ENCODE data around the gene TIMM8B.

DNA sequence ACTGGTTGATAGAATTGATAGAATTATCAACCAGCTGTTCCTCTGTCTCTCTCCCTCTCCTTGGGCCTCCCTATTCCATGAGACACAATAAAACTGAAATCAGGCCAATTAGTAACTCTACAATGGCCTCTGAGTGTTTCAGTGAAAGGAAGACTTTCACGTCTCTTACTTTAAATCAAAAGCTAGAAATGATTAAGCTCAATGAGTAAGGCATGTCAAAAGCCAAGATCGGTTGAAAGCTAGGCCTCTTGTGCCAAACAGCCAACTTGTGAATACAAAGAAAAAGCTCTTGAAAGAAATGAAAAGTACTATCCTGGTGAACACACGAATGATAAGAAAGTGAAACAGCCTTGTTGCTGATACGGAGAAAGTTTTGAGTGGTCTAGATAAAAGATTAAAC, 29.4 kb downstream of the TIMM8B start:
- TF ChIP-seq, protein P1, sequence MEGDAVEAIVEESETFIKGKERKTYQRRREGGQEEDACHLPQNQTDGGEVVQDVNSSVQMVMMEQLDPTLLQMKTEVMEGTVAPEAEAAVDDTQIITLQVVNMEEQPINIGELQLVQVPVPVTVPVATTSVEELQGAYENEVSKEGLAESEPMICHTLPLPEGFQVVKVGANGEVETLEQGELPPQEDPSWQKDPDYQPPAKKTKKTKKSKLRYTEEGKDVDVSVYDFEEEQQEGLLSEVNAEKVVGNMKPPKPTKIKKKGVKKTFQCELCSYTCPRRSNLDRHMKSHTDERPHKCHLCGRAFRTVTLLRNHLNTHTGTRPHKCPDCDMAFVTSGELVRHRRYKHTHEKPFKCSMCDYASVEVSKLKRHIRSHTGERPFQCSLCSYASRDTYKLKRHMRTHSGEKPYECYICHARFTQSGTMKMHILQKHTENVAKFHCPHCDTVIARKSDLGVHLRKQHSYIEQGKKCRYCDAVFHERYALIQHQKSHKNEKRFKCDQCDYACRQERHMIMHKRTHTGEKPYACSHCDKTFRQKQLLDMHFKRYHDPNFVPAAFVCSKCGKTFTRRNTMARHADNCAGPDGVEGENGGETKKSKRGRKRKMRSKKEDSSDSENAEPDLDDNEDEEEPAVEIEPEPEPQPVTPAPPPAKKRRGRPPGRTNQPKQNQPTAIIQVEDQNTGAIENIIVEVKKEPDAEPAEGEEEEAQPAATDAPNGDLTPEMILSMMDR (IDR thresholded peaks at IDR 0.05): no peak
- TF ChIP-seq POLR2A (IDR thresholded peaks at IDR 0.05): no peak

Data from adrenal gland (tissue), 5 donors.